Transverse colon (tissue), 4 donors: ENCODE data around the gene SLC13A3.

Experiments
- CTCF ChIP-seq, 5 experiments: fragments of 200-600 bp in 3 of 5; fragments of 450-650 bp in 2 of 5; sonication (generic) in 3 of 5; IDR thresholded peaks; 1 replicate in 2 of 5; 2 replicates in 3 of 5; pipeline ENCODE4 v1.5.1; 2016 to 2017; ENCODE audit warnings: antibody characterized with exemption in 5 of 5, inconsistent platforms in 3 of 5, mild to moderate bottlenecking in 2 of 5, moderate library complexity in 1 of 5
- EP300 ChIP-seq: sonication (generic); formaldehyde crosslinking; IDR thresholded peaks from one replicate; pipeline ENCODE4 v1.6.1; 2017; ENCODE audit warnings: antibody characterized with exemption, low read depth
- POLR2A ChIP-seq: fragments of 450-650 bp; IDR thresholded peaks from one replicate; pipeline ENCODE4 v1.6.1; 2016; ENCODE audit warnings: antibody characterized with exemption, mild to moderate bottlenecking, moderate library complexity
- POLR2AphosphoS5 ChIP-seq, 3 donors: sonication (generic); formaldehyde crosslinking; IDR thresholded peaks; one replicate each; pipeline ENCODE4 v1.6.1; 2016; ENCODE audit warnings: antibody characterized with exemption in 3 of 3

DNA sequence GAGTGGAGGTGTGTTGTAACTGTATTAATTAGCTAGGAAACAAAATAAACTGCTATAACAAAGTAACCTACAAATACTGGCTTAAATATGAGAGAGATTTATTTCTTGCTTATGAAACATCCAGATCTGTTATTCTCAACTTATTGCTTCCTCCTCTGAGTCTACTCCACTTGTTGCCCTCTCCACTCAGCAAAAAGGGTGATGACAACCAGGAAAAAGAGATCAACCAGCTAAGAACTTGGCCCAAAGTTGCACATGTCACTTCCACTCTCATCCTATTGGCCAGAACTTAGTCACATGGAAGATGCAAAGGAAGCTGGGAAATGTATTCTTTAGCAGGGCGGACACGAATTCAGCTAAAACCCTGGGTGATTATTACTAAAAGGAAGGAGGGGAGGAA, 43.2 kb upstream of the SLC13A3 start:
- TF ChIP-seq CTCF (IDR thresholded peaks at IDR 0.05), result no peak
- no peak for TF ChIP-seq POLR2AphosphoS5 (IDR thresholded peaks at IDR 0.05)
- no peak for TF ChIP-seq EP300
- TF ChIP-seq POLR2A, result no peak
